M059J (cell line): ENCODE data around the gene LRRC8C. TPM values are rescaled to one million over a fixed set of nuclear protein-coding genes. Genes with fewer than 3 reads are reported as not detected.
"Not testable (repeated sequence)": the region's sequence is repeated elsewhere in the genome, so short reads cannot be mapped to it uniquely, and the experiment has no call there.

ENCODE experiments used
- DNase-seq: peaks from one replicate; pipeline ENCODE4 v3.0.0-alpha.2; 2012; ENCODE audit warnings: low read depth
- total RNA-seq: library from RNA; depleted of rRNA; stranded (reverse); fragments of >200 nt; shearing (Covaris generic); gene quantifications from 2 replicates; pipeline ENCODE4 v1.2.3, GENCODE V29; 2014

Gene LRRC8C
- total RNA-seq, 1 experiment from 2014 or later: 6.1 TPM

- no peak for DNase-seq
Observed at GRCh38 chr1:89704014-89704413, 71.1 kb downstream of the LRRC8C start.

GRCh38 chr1:89704885-89705284 is 72.0 kb downstream of the LRRC8C start:
- DNase-seq: not testable (repeated sequence)

GRCh38 chr1:89705901-89706699 is 73.2 kb downstream of the LRRC8C start:
- no peak for DNase-seq

GRCh38 chr1:89706700-89707012 is 73.7 kb downstream of the LRRC8C start:
- no peak for DNase-seq

GRCh38 chr1:89708751-89709375 is 75.9 kb downstream of the LRRC8C start:
- peak; percentile 33 for DNase-seq

- no peak for DNase-seq
Observed at GRCh38 chr1:89710498-89711139, 77.7 kb downstream of the LRRC8C start.

GRCh38 chr1:89711140-89711778 is 78.3 kb downstream of the LRRC8C start:
- no peak for DNase-seq

GRCh38 chr1:89712420-89712819 is 79.5 kb downstream of the LRRC8C start:
- no peak for DNase-seq

GRCh38 chr1:89715677-89716076 is 82.8 kb downstream of the LRRC8C start:
- no peak for DNase-seq

GRCh38 chr1:89719502-89720306 is 86.8 kb downstream of the LRRC8C start:
- DNase-seq: peak; percentile 43

GRCh38 chr1:89720839-89721238 is 87.9 kb downstream of the LRRC8C start:
- DNase-seq: no peak

- peak; percentile 82 for DNase-seq
Observed at GRCh38 chr1:89721351-89721750, 88.4 kb downstream of the LRRC8C start.

GRCh38 chr1:89723144-89723543 is 90.2 kb downstream of the LRRC8C start:
- no peak for DNase-seq

GRCh38 chr1:89723863-89724262 is 90.9 kb downstream of the LRRC8C start:
- DNase-seq: no peak

- DNase-seq: peak; percentile 63
Observed at GRCh38 chr1:89724369-89725010, 91.6 kb downstream of the LRRC8C start.

- peak; percentile 71 for DNase-seq
Observed at GRCh38 chr1:89725011-89725370, 92.1 kb downstream of the LRRC8C start.

- no peak for DNase-seq
Observed at GRCh38 chr1:89725631-89726030, 92.7 kb downstream of the LRRC8C start.

GRCh38 chr1:89727517-89728312 is 94.8 kb downstream of the LRRC8C start:
- no peak for DNase-seq

- DNase-seq: peak; percentile 32
Observed at GRCh38 chr1:89728381-89728780, 95.5 kb downstream of the LRRC8C start.

GRCh38 chr1:89732206-89732605 is 99.3 kb downstream of the LRRC8C start:
- DNase-seq: no peak
